ENCODE measurements around the gene IFIT5.
"Not testable (repeated sequence)": the region's sequence is repeated elsewhere in the genome, so short reads cannot be mapped to it uniquely, and the experiment has no call there.

The IFIT5 gene

GRCh38 chr10:89391907-89392756 lies 22.2 kb upstream of the IFIT5 start, which contains the start of gene IFIT1:
IFIT1 (plus strand) TSS chr10:89392623; CDS start chr10:89392713, 90 bp downstream.
- intact Hi-C loops (cut with DNase I): loop anchor here (2.0 to 5.0 kb wide), 2 partner anchors 23 to 175 kb away; partner anchors contain the start of gene IFIT5
- peak in 29 of 42 donors; percentile 14 to 88 (median 65) for DNase-seq

- DNase-seq: peak in 7 of 42 donors; percentile 15 to 48 (median 35)
- intact Hi-C loops (cut with DNase I): loop anchor here (2.0 to 5.0 kb wide), 2 partner anchors 22 to 176 kb away; partner anchors contain the start of gene IFIT5
Measured at GRCh38 chr10:89392974-89393373, 21.4 kb upstream of the IFIT5 start.

- intact Hi-C loops (cut with DNase I): loop anchor here (2.0 to 5.0 kb wide), 2 partner anchors 21 to 177 kb away; partner anchors contain the start of gene IFIT5
- no peak for DNase-seq
Measured at GRCh38 chr10:89393898-89394297, 20.5 kb upstream of the IFIT5 start.

- DNase-seq: peak in 1 of 42 donors; percentile 37
- intact Hi-C loops (cut with DNase I): no loop called here
Measured at GRCh38 chr10:89395141-89395540, 19.2 kb upstream of the IFIT5 start.

GRCh38 chr10:89398003-89398749 lies 16.2 kb upstream of the IFIT5 start:
- intact Hi-C loops (cut with DNase I): no loop called here
- no peak for DNase-seq

GRCh38 chr10:89399956-89400355 lies 14.4 kb upstream of the IFIT5 start:
- intact Hi-C loops (cut with DNase I): no loop called here
- DNase-seq: no peak

GRCh38 chr10:89403043-89403442 lies 11.3 kb upstream of the IFIT5 start:
- no peak for DNase-seq
- intact Hi-C loops (cut with DNase I): no loop called here

- no peak for DNase-seq
- intact Hi-C loops (cut with DNase I): no loop called here
Measured at GRCh38 chr10:89404104-89405047, 10.0 kb upstream of the IFIT5 start.

GRCh38 chr10:89406178-89406577 lies 8.2 kb upstream of the IFIT5 start:
- intact Hi-C loops (cut with DNase I): not testable (repeated sequence)

GRCh38 chr10:89407792-89408191 lies 6.6 kb upstream of the IFIT5 start:
- intact Hi-C loops (cut with DNase I); DNase-seq: not testable (repeated sequence)

More at GRCh38 chr10:89406178-89406577, 8.2 kb upstream of the IFIT5 start:
- DNase-seq: not testable (repeated sequence)

GRCh38 chr10:89409282-89409681 lies 5.1 kb upstream of the IFIT5 start:
- intact Hi-C loops (cut with DNase I); DNase-seq: not testable (repeated sequence)

GRCh38 chr10:89410551-89410950 lies 3.8 kb upstream of the IFIT5 start:
- DNase-seq; intact Hi-C loops (cut with DNase I): not testable (repeated sequence)

GRCh38 chr10:89411135-89411534 lies 3.2 kb upstream of the IFIT5 start:
- DNase-seq; intact Hi-C loops (cut with DNase I): not testable (repeated sequence)

GRCh38 chr10:89412276-89412675 lies 2.1 kb upstream of the IFIT5 start:
- DNase-seq; intact Hi-C loops (cut with DNase I): not testable (repeated sequence)

- no peak for DNase-seq
- intact Hi-C loops (cut with DNase I): no loop called here
Measured at GRCh38 chr10:89413398-89413912, 913 bp upstream of the IFIT5 start.

- intact Hi-C loops (cut with DNase I): loop anchor here (2.0 kb wide), 1 partner anchor 22 kb away; the partner anchor contains the start of gene IFIT1
- DNase-seq: peak in 38 of 42 donors; percentile 23 to 77 (median 53)
Measured at GRCh38 chr10:89414879-89415821, 782 bp downstream of the IFIT5 start.

GRCh38 chr10:89416465-89416864 lies 2.1 kb downstream of the IFIT5 start:
- intact Hi-C loops (cut with DNase I): no loop called here
- no peak for DNase-seq

All from head of caudate nucleus (tissue), 42 donors.